Esophagus (tissue), 2 donors: ENCODE measurements around the gene CNGA4. TPM values are rescaled to one million over a fixed set of nuclear protein-coding genes. Genes with fewer than 3 reads are reported as not detected.

Source experiments
- H3K27ac ChIP-seq, 2 donors: one replicate each; pipeline ENCODE4 v1.5.1; 2013; ENCODE audit warnings: low read depth in 2 of 2, mild to moderate bottlenecking in 2 of 2, inconsistent platforms in 1 of 2, low read length in 1 of 2, moderate library complexity in 1 of 2
- H3K27me3 ChIP-seq, 2 donors: one replicate each; pipeline ENCODE4 v1.6.1; 2013; ENCODE audit warnings: low read length in 2 of 2, control low read depth in 1 of 2, mild to moderate bottlenecking in 1 of 2; ENCODE audit not compliant: insufficient read depth in 2 of 2, control insufficient read depth in 1 of 2
- H3K36me3 ChIP-seq, 2 donors: one replicate each; pipeline ENCODE4 v1.6.1; 2013; ENCODE audit warnings: low read length in 1 of 2; ENCODE audit not compliant: control insufficient read depth in 2 of 2, insufficient read depth in 2 of 2
- H3K4me1 ChIP-seq, 2 donors: one replicate each; pipeline ENCODE4 v1.6.1; 2013; ENCODE audit warnings: low read length in 1 of 2; ENCODE audit not compliant: control insufficient read depth in 2 of 2, insufficient read depth in 2 of 2
- H3K4me3 ChIP-seq, 2 donors: one replicate each; pipeline ENCODE4 v1.5.1; 2013; ENCODE audit warnings: low read length in 2 of 2, mild to moderate bottlenecking in 2 of 2, low read depth in 1 of 2, moderate library complexity in 1 of 2
- H3K9me3 ChIP-seq, 2 donors: one replicate each; pipeline ENCODE4 v1.6.1; 2013; ENCODE audit warnings: mild to moderate bottlenecking in 2 of 2, low read depth in 1 of 2, low read length in 1 of 2, moderate library complexity in 1 of 2; ENCODE audit not compliant: control insufficient read depth in 2 of 2, insufficient read depth in 1 of 2
- WGBS, 2 donors: extraction: QIAGEN DNeasy Blood & Tissue Kit; methylation state at CpG; one replicate each; pipeline ENCODE4 v1.1.7; 2013; 5-methylcytosine and 5-hydroxymethylcytosine counted together
- polyA plus RNA-seq, 2 donors: library from polyadenylated mRNA; stranded (reverse); fragments of 200-250 nt; gene quantifications; one replicate each; pipeline ENCODE4 v1.2.3, GENCODE V29; 2013
- donor health status: healthy with polysubstance abuse.
- donor health status: Bipolar disorder and iron deficiency.

Gene CNGA4
- polyA plus RNA-seq, 2 donors, result 0.06 TPM

- peaks cover 30 to 39% of the 10 kb centered on the region in 2 donors for H3K36me3 ChIP-seq
- no peak overlapping the region for H3K4me3 ChIP-seq
- no peaks in the 10 kb centered on the region for H3K27me3 ChIP-seq
- WGBS, 2 donors, result 25 to 46% methylated on average over 2 of the region's 2 CpGs
- H3K9me3 ChIP-seq, result no peaks in the 10 kb centered on the region
- peak overlapping the region; percentile 6 to 79 for H3K27ac ChIP-seq
- no peaks in the 10 kb centered on the region for H3K4me1 ChIP-seq
These were observed 19.5 kb upstream of the CNGA4 start for GRCh38 chr11:6219359-6219758.

GRCh38 chr11:6223854-6224253 is 15.0 kb upstream of the CNGA4 start:
- WGBS, 2 donors, result 95 to 96% methylated on average over 17 of the region's 17 CpGs
- Histone ChIP-seq H3K4me3 (no peak overlapping the region), H3K27ac (no peak overlapping the region), H3K4me1 (no peaks in the 10 kb centered on the region), H3K36me3 (peaks cover 21% of the 10 kb centered on the region in 2 donors), H3K9me3 (no peaks in the 10 kb centered on the region), H3K27me3 (no peaks in the 10 kb centered on the region)

- 91 to 96% methylated on average over 3 of the region's 3 CpGs for WGBS, 2 donors
- no peaks in the 10 kb centered on the region for H3K4me1 ChIP-seq
- no peaks in the 10 kb centered on the region for H3K9me3 ChIP-seq
- H3K27me3 ChIP-seq, result no peaks in the 10 kb centered on the region
- H3K27ac ChIP-seq, result no peak overlapping the region
- peaks cover 21% of the 10 kb centered on the region in 2 donors for H3K36me3 ChIP-seq
- no peak overlapping the region for H3K4me3 ChIP-seq
These were observed 14.5 kb upstream of the CNGA4 start for GRCh38 chr11:6224421-6224820.

- Histone ChIP-seq H3K27ac (no peak overlapping the region), H3K4me3 (no peak overlapping the region), H3K27me3 (no peaks in the 10 kb centered on the region), H3K4me1 (no peaks in the 10 kb centered on the region), H3K9me3 (no peaks in the 10 kb centered on the region), H3K36me3 (peaks cover 21 to 23% of the 10 kb centered on the region in 2 donors)
- 62 to 64% methylated on average over 1 of the region's 1 CpG for WGBS, 2 donors
These were observed 13.9 kb upstream of the CNGA4 start for GRCh38 chr11:6225024-6225423.

- peaks cover 21 to 23% of the 10 kb centered on the region in 2 donors for H3K36me3 ChIP-seq
- no peaks in the 10 kb centered on the region for H3K27me3 ChIP-seq
- no peak overlapping the region for H3K4me3 ChIP-seq
- H3K27ac ChIP-seq, result no peak overlapping the region
- H3K4me1 ChIP-seq, result no peaks in the 10 kb centered on the region
- H3K9me3 ChIP-seq, result no peaks in the 10 kb centered on the region
- 57 to 60% methylated on average over 2 of the region's 2 CpGs for WGBS, 2 donors
These were observed 13.0 kb upstream of the CNGA4 start for GRCh38 chr11:6225896-6226295.

- Histone ChIP-seq H3K27me3 (no peaks in the 10 kb centered on the region), H3K4me1 (no peaks in the 10 kb centered on the region), H3K9me3 (no peaks in the 10 kb centered on the region), H3K27ac (no peak overlapping the region), H3K4me3 (no peak overlapping the region), H3K36me3 (peaks cover 8 to 11% of the 10 kb centered on the region in 2 donors)
- WGBS, 2 donors, result 61 to 67% methylated on average over 3 of the region's 3 CpGs
These were observed 10.4 kb upstream of the CNGA4 start for GRCh38 chr11:6228520-6228919.

- H3K27ac ChIP-seq, result no peak overlapping the region
- peaks cover 0 to 2% of the 10 kb centered on the region in 2 donors for H3K36me3 ChIP-seq
- WGBS, 2 donors, result 48 to 54% methylated on average over 2 of the region's 2 CpGs
- no peaks in the 10 kb centered on the region for H3K4me1 ChIP-seq
- H3K4me3 ChIP-seq, result no peak overlapping the region
- H3K27me3 ChIP-seq, result no peaks in the 10 kb centered on the region
- no peaks in the 10 kb centered on the region for H3K9me3 ChIP-seq
These were observed 9.0 kb upstream of the CNGA4 start for GRCh38 chr11:6229911-6230310.

GRCh38 chr11:6232899-6233298 is 6.0 kb upstream of the CNGA4 start:
- H3K9me3 ChIP-seq, result no peaks in the 10 kb centered on the region
- H3K4me1 ChIP-seq, result no peaks in the 10 kb centered on the region
- no peak overlapping the region for H3K4me3 ChIP-seq
- H3K36me3 ChIP-seq, result peaks cover 0 to 2% of the 10 kb centered on the region in 2 donors
- H3K27me3 ChIP-seq, result no peaks in the 10 kb centered on the region
- no peak overlapping the region for H3K27ac ChIP-seq

GRCh38 chr11:6233984-6234386 is 4.9 kb upstream of the CNGA4 start:
- peak overlapping the region; percentile 83 to 95 for H3K27ac ChIP-seq
- 1 to 2% methylated on average over 10 of the region's 10 CpGs for WGBS, 2 donors

GRCh38 chr11:6234387-6235107 is 4.3 kb upstream of the CNGA4 start, which contains the start of gene FHIP1B:
Gene FHIP1B (minus strand): TSS chr11:6234636. CDS start chr11:6224516, 10,120 bp downstream.
- WGBS, 2 donors, result 1% methylated on average over 62 of the region's 62 CpGs
- H3K4me1 ChIP-seq, result no peaks in the 10 kb centered on the region
- H3K9me3 ChIP-seq, result no peaks in the 10 kb centered on the region
- H3K27me3 ChIP-seq, result no peaks in the 10 kb centered on the region
- H3K36me3 ChIP-seq, result peaks cover 0 to 2% of the 10 kb centered on the region in 2 donors
- peak within 1 kb of the TSS; percentile 87 to 88 for H3K4me3 ChIP-seq
- peak within 1 kb of the TSS; percentile 95 to 97 for H3K27ac ChIP-seq

More at GRCh38 chr11:6233984-6234386, 4.9 kb upstream of the CNGA4 start:
- Histone ChIP-seq H3K27me3 (no peaks in the 10 kb centered on the region), H3K9me3 (no peaks in the 10 kb centered on the region), H3K4me1 (no peaks in the 10 kb centered on the region), H3K36me3 (peaks cover 0 to 2% of the 10 kb centered on the region in 2 donors), H3K4me3 (peak overlapping the region; percentile 87 to 88)
